H1 (cell line): ENCODE data around the gene SLC22A2. TPM values are rescaled to one million over a fixed set of nuclear protein-coding genes. Genes with fewer than 3 reads are reported as not detected.

ENCODE experiments used
- CHD7 ChIP-seq: fragments of 300-600 bp; sonication (generic); IDR thresholded peaks from 2 replicates; pipeline ENCODE4 v1.7.1; 2012; ENCODE audit warnings: low read length, moderate library complexity, mild to moderate bottlenecking, inconsistent platforms; ENCODE audit not compliant: insufficient replicate concordance
- HDAC6 ChIP-seq: IDR thresholded peaks from one replicate; pipeline ENCODE4 v1.7.1; 2012; ENCODE audit warnings: low read depth, mild to moderate bottlenecking, inconsistent platforms, low read length, moderate library complexity
- KDM1A ChIP-seq: fragments of 200-600, 300-600 bp; sonication (generic); IDR thresholded peaks from 2 replicates; pipeline ENCODE4 v1.7.1; 2016; ENCODE audit warnings: mild to moderate bottlenecking, low read length, borderline replicate concordance
- KDM4A ChIP-seq: IDR thresholded peaks from one replicate; pipeline ENCODE4 v1.7.1; 2012; ENCODE audit warnings: low read depth, mild to moderate bottlenecking, moderate library complexity, low read length, inconsistent platforms; ENCODE audit not compliant: severe bottlenecking
- NANOG ChIP-seq: IDR thresholded peaks from 2 replicates; pipeline ENCODE4 v1.6.1; 2011; ENCODE audit warnings: low read length, low read depth, mild to moderate bottlenecking, inconsistent platforms; ENCODE audit not compliant: insufficient read depth, poor library complexity, severe bottlenecking
- RAD21 ChIP-seq, 2 experiments: IDR thresholded peaks in 1 of 2; conservative IDR thresholded peaks in 1 of 2; 2 replicates each; pipeline ENCODE4 v1.6.1; 2011; ENCODE audit warnings: low read depth in 2 of 2, low read length in 2 of 2, improper control_type of control experiment in 1 of 2, inconsistent platforms in 1 of 2, mild to moderate bottlenecking in 1 of 2, moderate library complexity in 1 of 2
- RNF2 ChIP-seq: fragments of 200-900, 300-1000 bp; sonication (generic); IDR thresholded peaks from 2 replicates; pipeline ENCODE4 v1.7.1; 2016; ENCODE audit warnings: borderline replicate concordance, low read depth, mild to moderate bottlenecking, antibody characterized with exemption, low read length; ENCODE audit not compliant: poor library complexity, severe bottlenecking; ENCODE audit errors: missing control alignments
- SAP30 ChIP-seq: fragments of 300-600 bp; sonication (generic); IDR thresholded peaks from 2 replicates; pipeline ENCODE4 v1.7.1; 2012; ENCODE audit warnings: low read length, moderate library complexity, mild to moderate bottlenecking, inconsistent platforms; ENCODE audit not compliant: insufficient read depth, insufficient replicate concordance
- SRF ChIP-seq: IDR thresholded peaks from 2 replicates; pipeline ENCODE4 v1.6.1; 2011; ENCODE audit warnings: mild to moderate bottlenecking, low read depth, low read length, moderate library complexity
- TAF1 ChIP-seq: IDR thresholded peaks from 2 replicates; pipeline ENCODE4 v1.6.1; 2011; ENCODE audit warnings: mild to moderate bottlenecking, low read depth, low read length
- polyA plus RNA-seq, 7 experiments: library from polyadenylated mRNA; depleted of rRNA in 3 of 7; stranded (reverse) in 5 of 7; unstranded in 2 of 7; fragments of >200 nt in 5 of 7; fragments of 200-250 nt in 2 of 7; gene quantifications; 1 replicate in 5 of 7; 2 replicates in 1 of 7; 4 replicates in 1 of 7; pipeline versions ENCODE4 v1.2.1 to v1.2.3, GENCODE V29; 2011 to 2013; ENCODE audit warnings: missing spikeins in 2 of 7, mixed read lengths in 2 of 7
- total RNA-seq: library from RNA; stranded (reverse); fragmentation: NEBNext Ultra II Directional; extraction: Animal tissue kit (Norgen Biotek cat#: 25700); gene quantifications from 2 replicates; pipeline ENCODE4 v1.2.1, GENCODE V29; 2021

SLC22A2 gene
- total and polyA plus RNA-seq, 2 of the 8 experiments (the other 6 are each of a cell fraction or from before 2014, with no cell fraction given) = 0.23 to 1.4 TPM

DNA sequence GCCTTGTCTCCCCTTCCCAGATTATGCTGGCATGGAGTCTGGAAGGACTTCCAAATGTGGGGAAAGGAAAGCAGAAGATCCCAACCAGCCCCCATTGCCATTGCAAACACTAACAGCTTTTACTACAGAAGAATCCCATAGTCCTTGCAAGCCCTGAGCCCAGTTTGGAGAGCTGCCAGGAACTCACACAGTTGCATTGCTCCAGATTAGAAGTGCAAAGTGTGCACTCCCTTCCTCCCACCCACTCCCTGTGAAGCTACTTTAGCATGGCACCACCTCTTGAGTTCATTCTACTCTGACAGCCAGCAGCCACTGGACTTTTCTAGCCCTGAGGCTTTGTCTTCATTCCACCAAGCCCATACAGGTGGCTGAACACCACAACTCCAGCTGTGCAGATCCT is 67.6 kb downstream of the SLC22A2 start (continued):
- TF ChIP-seq CHD7 = no peak
- no peak for TF ChIP-seq RAD21 (IDR thresholded peaks at IDR 0.05 in 1 of 2, conservative IDR thresholded peaks at IDR 0.05 in 1 of 2; ENCODE audit: low read depth in 2 of 2, low read length in 2 of 2)
- no peak for TF ChIP-seq SAP30
- TF ChIP-seq SRF = no peak
- TF ChIP-seq KDM1A = no peak
- TF ChIP-seq NANOG = no peak
- TF ChIP-seq HDAC6 = no peak
- no peak for TF ChIP-seq RNF2
- TF ChIP-seq KDM4A = no peak
- TF ChIP-seq TAF1 = no peak
- TF ChIP-seq, all 59 proteins: peak for 0
